Subcutaneous abdominal adipose tissue (tissue), 5 donors: Measurements from ENCODE around the gene FAM222B.
"Not testable (repeated sequence)": the region's sequence is repeated elsewhere in the genome, so short reads cannot be mapped to it uniquely, and the experiment has no call there.

Experiments
- H3K27ac ChIP-seq: one replicate; pipeline ENCODE4 v1.7.0; 2013; ENCODE audit warnings: low read depth, mild to moderate bottlenecking, inconsistent platforms, low read length, moderate library complexity
- H3K27me3 ChIP-seq, 5 donors: one replicate each; pipeline ENCODE4 v1.7.0; 2013; ENCODE audit warnings: low read length in 5 of 5, inconsistent platforms in 1 of 5; ENCODE audit not compliant: control insufficient read depth in 5 of 5, insufficient read depth in 4 of 5
- H3K36me3 ChIP-seq, 5 donors: one replicate each; pipeline ENCODE4 v1.7.0; 2013; ENCODE audit warnings: low read length in 5 of 5; ENCODE audit not compliant: control insufficient read depth in 5 of 5, insufficient read depth in 5 of 5
- H3K4me1 ChIP-seq, 5 donors: one replicate each; pipeline ENCODE4 v1.7.0; 2013; ENCODE audit warnings: low read length in 5 of 5, mild to moderate bottlenecking in 3 of 5, moderate library complexity in 1 of 5; ENCODE audit not compliant: control insufficient read depth in 5 of 5, insufficient read depth in 5 of 5
- H3K4me3 ChIP-seq, 5 donors: one replicate each; pipeline ENCODE4 v1.7.0; 2013; ENCODE audit warnings: low read length in 5 of 5, low read depth in 1 of 5
- H3K9ac ChIP-seq, 5 donors: one replicate each; pipeline ENCODE4 v1.7.0; 2013; ENCODE audit warnings: low read length in 5 of 5, mild to moderate bottlenecking in 4 of 5, moderate library complexity in 3 of 5
- H3K9me3 ChIP-seq, 5 donors: one replicate each; pipeline ENCODE4 v1.7.0; 2013; ENCODE audit warnings: low read length in 5 of 5; ENCODE audit not compliant: control insufficient read depth in 5 of 5
- donor health status: healthy.
- donor health status: healthy.
- donor health status: healthy.
- donor health status: healthy.
- donor health status: healthy.

FAM222B gene

GRCh38 chr17:28816540-28816939, 26.1 kb downstream of the FAM222B start:
- Histone ChIP-seq H3K4me1 (peaks cover 0 to 13% (median 10%) of the 10 kb centered on the region in 5 donors), H3K36me3 (no peaks in the 10 kb centered on the region), H3K27me3 (no peaks in the 10 kb centered on the region), H3K4me3 (no peak overlapping the region), H3K9ac (no peak overlapping the region), H3K27ac (no peak overlapping the region), H3K9me3 (no peaks in the 10 kb centered on the region)

DNA sequence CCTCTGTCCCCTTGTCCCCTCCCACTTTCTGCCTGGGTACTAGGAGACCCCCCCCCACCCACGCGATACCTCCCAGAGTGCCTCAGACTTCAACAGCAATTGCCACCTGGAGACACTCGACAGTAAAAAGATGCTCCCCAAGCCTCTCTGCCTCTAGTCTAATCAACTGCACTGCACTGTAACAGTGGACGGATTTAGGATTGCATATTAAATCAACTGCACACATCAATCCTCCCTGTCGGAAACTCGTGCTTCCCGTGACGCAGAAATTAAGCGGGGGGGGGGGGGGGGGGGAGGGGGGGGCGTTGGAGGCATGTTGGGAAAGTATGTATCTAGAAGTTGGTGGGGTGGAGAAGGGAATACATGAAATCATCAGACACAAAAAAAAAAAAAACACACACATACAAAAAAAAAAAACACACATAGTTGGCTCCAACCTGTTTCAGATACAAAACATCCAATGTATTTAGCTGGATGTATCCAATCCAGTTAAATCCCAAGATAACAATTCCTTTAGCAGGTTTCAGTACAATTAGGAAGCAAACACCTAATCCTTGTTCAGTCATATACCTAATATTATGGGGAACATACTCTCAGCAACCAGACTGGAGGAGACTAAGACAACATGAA, 29.7 kb downstream of the FAM222B start:
- Histone ChIP-seq H3K4me3 (peak overlapping the region; percentile 79 to 94 (median 89)), H3K27ac (peak overlapping the region; percentile 84), H3K4me1 (peaks cover 3 to 31% (median 25%) of the 10 kb centered on the region in 5 donors), H3K9ac (peak overlapping the region in 4 of 5 donors; percentile 62 to 84 (median 76)), H3K27me3 (no peaks in the 10 kb centered on the region), H3K36me3 (no peaks in the 10 kb centered on the region), H3K9me3 (no peaks in the 10 kb centered on the region)

DNA sequence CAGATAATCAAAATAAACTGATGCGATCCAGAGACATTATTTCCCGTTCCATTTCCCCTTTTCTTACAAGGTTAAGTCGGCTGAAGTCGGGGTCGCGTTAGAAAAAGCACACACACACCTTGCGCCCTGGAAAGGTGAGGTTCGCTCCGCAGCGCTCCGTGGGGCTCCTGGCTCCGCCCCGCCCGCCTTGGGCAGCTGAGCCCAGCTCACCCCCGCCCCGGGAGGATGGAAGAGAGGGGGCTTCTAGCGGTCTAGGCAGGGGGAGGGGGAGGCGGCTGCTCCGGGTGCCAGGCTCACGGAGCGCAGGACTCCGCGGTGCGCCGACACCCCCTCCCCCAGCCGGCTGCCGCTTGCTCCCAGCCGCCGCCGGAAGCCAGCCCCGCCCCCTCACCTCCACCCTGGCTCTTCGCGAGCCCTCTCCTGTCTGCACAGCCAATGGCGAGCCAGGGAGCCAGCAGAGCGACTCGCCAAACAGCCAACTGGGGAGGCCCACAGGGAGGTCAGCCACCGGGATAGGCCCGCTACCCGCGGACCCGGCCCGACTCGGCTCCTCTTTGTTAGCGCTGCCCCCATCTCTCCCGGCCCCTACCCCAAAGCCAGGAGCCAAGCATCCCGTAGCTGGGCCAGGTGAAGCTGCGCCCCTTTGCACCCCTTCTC, 30.4 kb downstream of the FAM222B start:
- Histone ChIP-seq H3K36me3 (no peaks in the 10 kb centered on the region), H3K9me3 (no peaks in the 10 kb centered on the region), H3K27ac (peak overlapping the region; percentile 84), H3K4me1 (peaks cover 6 to 34% (median 31%) of the 10 kb centered on the region in 5 donors), H3K27me3 (no peaks in the 10 kb centered on the region), H3K9ac (peak overlapping the region; percentile 70 to 86 (median 78)), H3K4me3 (peak overlapping the region; percentile 79 to 94 (median 89))

GRCh38 chr17:28811651-28812090, 30.9 kb downstream of the FAM222B start:
- Histone ChIP-seq H3K9ac (peak overlapping the region; percentile 70 to 86 (median 78)), H3K27ac (peak overlapping the region; percentile 84), H3K4me1 (peaks cover 6 to 34% (median 32%) of the 10 kb centered on the region in 5 donors), H3K27me3 (no peaks in the 10 kb centered on the region), H3K36me3 (no peaks in the 10 kb centered on the region), H3K9me3 (no peaks in the 10 kb centered on the region), H3K4me3 (peak overlapping the region; percentile 79 to 90 (median 89))

DNA sequence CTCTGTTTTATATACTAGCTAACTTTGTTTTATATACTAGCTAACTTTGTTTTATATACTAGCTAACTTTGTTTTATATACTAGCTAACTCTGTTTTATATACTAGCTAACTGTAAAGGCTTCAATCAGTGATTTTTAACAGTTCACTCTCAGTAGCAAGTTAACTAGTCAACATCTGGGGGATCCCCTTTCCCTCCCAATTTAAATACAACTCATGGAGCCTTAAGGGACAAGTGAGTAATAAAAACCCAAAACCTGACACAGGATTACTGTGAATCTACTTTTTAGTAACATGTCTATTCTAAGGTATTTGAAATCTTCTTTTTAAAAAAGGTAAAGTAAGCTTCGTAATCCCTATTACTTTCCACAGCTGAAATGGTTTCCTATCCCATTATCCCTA, 32.2 kb downstream of the FAM222B start:
- Histone ChIP-seq H3K27me3 (no peaks in the 10 kb centered on the region), H3K4me1 (peaks cover 6 to 34% (median 32%) of the 10 kb centered on the region in 5 donors), H3K4me3 (no peak overlapping the region), H3K9me3 (no peaks in the 10 kb centered on the region), H3K27ac (no peak overlapping the region), H3K9ac (no peak overlapping the region), H3K36me3 (peaks cover 0 to 3% (median 0%) of the 10 kb centered on the region in 5 donors)

DNA sequence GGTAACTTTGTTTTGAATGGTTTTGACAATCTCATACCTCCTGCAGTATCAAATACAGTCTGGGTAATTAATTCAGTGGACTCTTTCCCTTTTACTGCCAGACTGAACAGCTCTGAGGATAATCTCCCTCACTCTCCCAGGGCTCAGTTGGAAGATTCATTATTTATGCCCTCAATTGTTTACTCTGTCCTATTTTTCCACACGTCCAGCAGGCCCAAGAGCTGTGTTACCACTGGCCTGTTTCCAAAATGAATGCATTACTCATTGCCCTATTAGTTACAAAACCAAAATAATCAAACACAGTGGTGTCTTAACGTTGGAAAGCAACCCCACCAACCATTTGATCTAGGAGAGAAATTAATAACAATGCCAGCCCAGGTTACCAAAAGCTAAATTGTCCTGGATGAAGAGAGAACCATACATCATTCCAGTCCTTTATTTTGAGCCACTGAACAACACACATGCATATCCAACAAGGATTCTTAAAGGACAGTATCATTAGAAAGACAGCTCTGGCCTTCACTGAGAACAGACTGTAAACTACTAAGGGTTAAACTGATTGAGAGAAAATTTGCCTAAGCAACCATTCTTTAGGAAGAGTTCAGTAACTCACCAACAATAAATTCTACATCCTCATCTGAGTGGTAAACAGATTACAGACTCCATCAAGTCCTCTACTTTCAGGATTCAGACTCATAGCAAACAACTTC, 34.5 kb downstream of the FAM222B start:
- Histone ChIP-seq H3K4me1 (peaks cover 6 to 32% (median 32%) of the 10 kb centered on the region in 5 donors), H3K9ac (peak overlapping the region in 4 of 5 donors; percentile 8 to 62 (median 33)), H3K4me3 (no peak overlapping the region), H3K36me3 (peaks cover 0 to 10% (median 3%) of the 10 kb centered on the region in 5 donors), H3K9me3 (no peaks in the 10 kb centered on the region), H3K27me3 (no peaks in the 10 kb centered on the region), H3K27ac (peak overlapping the region; percentile 75)

GRCh38 chr17:28796062-28796461, 46.5 kb downstream of the FAM222B start:
- no peak overlapping the region for H3K27ac ChIP-seq
- no peaks in the 10 kb centered on the region for H3K9me3 ChIP-seq
- H3K27me3 ChIP-seq, result no peaks in the 10 kb centered on the region
- peaks cover 0 to 4% (median 0%) of the 10 kb centered on the region in 5 donors for H3K36me3 ChIP-seq
- no peak overlapping the region for H3K9ac ChIP-seq
- peaks cover 0 to 9% (median 0%) of the 10 kb centered on the region in 5 donors for H3K4me1 ChIP-seq
- H3K4me3 ChIP-seq, result no peak overlapping the region

GRCh38 chr17:28794846-28795441, 47.6 kb downstream of the FAM222B start:
- H3K4me1 ChIP-seq, H3K27me3 ChIP-seq, H3K4me3 ChIP-seq, H3K9ac ChIP-seq, H3K27ac ChIP-seq, H3K36me3 ChIP-seq, H3K9me3 ChIP-seq: not testable (repeated sequence)

GRCh38 chr17:28792877-28793661, 49.5 kb downstream of the FAM222B start:
- Histone ChIP-seq H3K9ac (no peak overlapping the region), H3K4me1 (peaks cover 0 to 9% (median 4%) of the 10 kb centered on the region in 5 donors), H3K9me3 (no peaks in the 10 kb centered on the region), H3K27me3 (no peaks in the 10 kb centered on the region), H3K36me3 (peaks cover 0 to 4% (median 0%) of the 10 kb centered on the region in 5 donors), H3K4me3 (no peak overlapping the region), H3K27ac (no peak overlapping the region)
